ENCODE data around the gene SLC12A5. TPM values are rescaled to one million over a fixed set of nuclear protein-coding genes. Genes with fewer than 3 reads are reported as not detected.

SLC12A5 gene
- total RNA-seq, 4 donors from 2014 or later, result not detected

- DNase-seq, result no peak
- H3K4me1 ChIP-seq, result no peaks in the 10 kb centered on the region
- H3K4me3 ChIP-seq, result no peak overlapping the region
- TF ChIP-seq CTCF (IDR thresholded peaks at IDR 0.05), result no peak
- TF ChIP-seq POLR2A (IDR thresholded peaks at IDR 0.05), result no peak
- H3K27me3 ChIP-seq, result no peaks in the 10 kb centered on the region
- no peaks in the 10 kb centered on the region for H3K9me3 ChIP-seq
- no peak overlapping the region for H3K27ac ChIP-seq
- H3K36me3 ChIP-seq, result no peaks in the 10 kb centered on the region
Measured at GRCh38 chr20:46049190-46049589, 20.2 kb downstream of the SLC12A5 start.

DNA sequence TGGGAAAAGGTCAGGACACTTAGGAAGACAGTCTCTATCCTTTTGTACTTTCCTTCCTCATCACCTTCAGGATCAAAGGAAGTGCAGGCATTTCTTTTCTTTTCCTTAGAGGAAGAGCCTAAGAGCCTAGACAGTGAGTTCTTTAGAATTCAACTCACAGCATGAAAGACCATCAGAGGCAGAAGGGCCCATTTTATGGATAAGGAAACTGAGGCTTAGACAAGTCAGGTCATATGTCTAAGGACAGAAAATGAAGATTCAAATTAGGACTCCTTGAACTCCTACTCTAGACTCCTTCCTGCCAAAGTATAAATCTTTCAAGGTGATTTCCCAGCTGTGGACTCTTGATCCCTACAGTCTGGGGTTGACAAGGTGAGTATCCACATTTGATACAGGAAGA is 20.8 kb downstream of the SLC12A5 start:
- Histone ChIP-seq H3K4me3 (no peak overlapping the region), H3K27ac (no peak overlapping the region), H3K36me3 (no peaks in the 10 kb centered on the region), H3K27me3 (no peaks in the 10 kb centered on the region), H3K4me1 (no peaks in the 10 kb centered on the region), H3K9me3 (no peaks in the 10 kb centered on the region)
- no peak for DNase-seq
- TF ChIP-seq POLR2A (IDR thresholded peaks at IDR 0.05), result no peak
- TF ChIP-seq CTCF (IDR thresholded peaks at IDR 0.05), result no peak

- TF ChIP-seq CTCF (IDR thresholded peaks at IDR 0.05), result no peak
- no peak for TF ChIP-seq POLR2A (IDR thresholded peaks at IDR 0.05)
- no peak for DNase-seq
- Histone ChIP-seq H3K27me3 (no peaks in the 10 kb centered on the region), H3K9me3 (no peaks in the 10 kb centered on the region), H3K4me1 (no peaks in the 10 kb centered on the region), H3K36me3 (no peaks in the 10 kb centered on the region), H3K4me3 (no peak overlapping the region), H3K27ac (no peak overlapping the region)
Measured at GRCh38 chr20:46050444-46050843, 21.4 kb downstream of the SLC12A5 start.

GRCh38 chr20:46050885-46051284 is 21.9 kb downstream of the SLC12A5 start:
- H3K27me3 ChIP-seq, result no peaks in the 10 kb centered on the region

DNA sequence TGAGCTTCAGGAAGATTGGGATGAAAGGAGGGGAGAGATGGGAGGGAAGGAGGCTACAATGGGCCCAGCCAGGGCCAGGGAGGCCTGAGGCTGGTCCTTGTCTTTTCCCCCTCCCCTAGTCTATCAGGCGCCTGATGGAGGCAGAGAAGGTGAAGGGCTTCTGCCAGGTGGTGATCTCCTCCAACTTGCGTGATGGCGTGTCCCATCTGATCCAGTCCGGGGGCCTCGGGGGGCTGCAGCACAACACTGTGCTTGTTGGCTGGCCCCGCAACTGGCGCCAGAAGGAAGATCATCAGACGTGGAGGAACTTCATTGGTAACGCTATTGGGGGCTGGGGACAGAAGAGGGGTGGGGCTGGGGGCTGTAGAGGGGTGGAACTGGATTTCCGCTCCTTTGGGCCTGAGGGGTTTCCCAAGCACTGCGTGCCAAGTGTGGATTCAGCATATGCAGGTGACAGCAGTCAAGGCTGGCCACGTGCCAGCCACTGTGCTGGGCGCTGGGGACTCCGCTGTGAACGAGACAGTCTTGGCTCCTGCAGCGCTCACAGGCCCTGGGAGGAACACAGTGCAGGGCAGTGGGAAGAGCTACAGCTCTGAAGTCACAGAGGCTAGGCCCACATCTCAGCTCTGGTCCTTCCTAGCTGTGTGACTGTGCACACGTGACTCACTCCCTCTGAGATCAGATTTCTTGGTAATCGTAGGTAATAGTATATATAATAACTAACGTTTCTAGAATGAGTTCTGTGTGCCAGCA is 22.7 kb downstream of the SLC12A5 start:
- Histone ChIP-seq H3K4me1 (no peaks in the 10 kb centered on the region), H3K4me3 (no peak overlapping the region), H3K27ac (no peak overlapping the region), H3K9me3 (no peaks in the 10 kb centered on the region), H3K27me3 (no peaks in the 10 kb centered on the region), H3K36me3 (no peaks in the 10 kb centered on the region)
- DNase-seq, result no peak
- TF ChIP-seq POLR2A (IDR thresholded peaks at IDR 0.05), result no peak
- TF ChIP-seq CTCF (IDR thresholded peaks at IDR 0.05), result no peak

More at GRCh38 chr20:46050885-46051284, 21.9 kb downstream of the SLC12A5 start:
- no peaks in the 10 kb centered on the region for H3K36me3 ChIP-seq
- TF ChIP-seq CTCF (IDR thresholded peaks at IDR 0.05) (no peak), POLR2A (IDR thresholded peaks at IDR 0.05) (no peak)
- DNase-seq, result no peak
- no peaks in the 10 kb centered on the region for H3K9me3 ChIP-seq
- H3K27ac ChIP-seq, result no peak overlapping the region
- no peak overlapping the region for H3K4me3 ChIP-seq
- H3K4me1 ChIP-seq, result no peaks in the 10 kb centered on the region

Data from Peyer's patch (tissue), 4 donors.